HEK293 (cell line): ENCODE measurements around the gene CASP8AP2.

Source experiments
- EGR2 ChIP-seq: fragments of 450-650 bp; formaldehyde crosslinking; IDR thresholded peaks from 2 replicates; pipeline ENCODE4 v1.5.1; 2016; ENCODE audit warnings: low read depth, missing biosample characterization, missing genetic modification characterization
- GLI2 ChIP-seq: fragments of 450-650 bp; formaldehyde crosslinking; IDR thresholded peaks from 2 replicates; pipeline ENCODE4; 2017; ENCODE audit warnings: missing biosample characterization, missing genetic modification characterization, low read depth, borderline replicate concordance
- HIC1 ChIP-seq: fragments of 450-650 bp; formaldehyde crosslinking; IDR thresholded peaks from 2 replicates; pipeline ENCODE4 v1.5.1; 2016; ENCODE audit warnings: missing biosample characterization, missing genetic modification characterization
- IKZF3 ChIP-seq: fragments of 450-650 bp; IDR thresholded peaks from 2 replicates; pipeline ENCODE4 v1.5.0; 2018; ENCODE audit warnings: missing biosample characterization, mild to moderate bottlenecking, missing genetic modification characterization, moderate library complexity
- OVOL3 ChIP-seq: fragments of 450-650 bp; formaldehyde crosslinking; IDR thresholded peaks from 2 replicates; pipeline ENCODE4 v1.5.1; 2016; ENCODE audit warnings: missing biosample characterization, missing genetic modification characterization
- PRDM2 ChIP-seq: fragments of 450-650 bp; formaldehyde crosslinking; IDR thresholded peaks from 2 replicates; pipeline ENCODE4 v1.5.1; 2016; ENCODE audit warnings: missing biosample characterization, missing genetic modification characterization, borderline replicate concordance
- SCRT1 ChIP-seq: fragments of 450-650 bp; formaldehyde crosslinking; IDR thresholded peaks from 2 replicates; pipeline ENCODE4 v1.5.1; 2016; ENCODE audit warnings: missing biosample characterization, missing genetic modification characterization, borderline replicate concordance
- ZBTB1 ChIP-seq: fragments of 450-650 bp; formaldehyde crosslinking; IDR thresholded peaks from 2 replicates; pipeline ENCODE4 v1.5.1; 2016; ENCODE audit warnings: missing biosample characterization, missing genetic modification characterization
- ZNF140 ChIP-seq: fragments of 450-650 bp; formaldehyde crosslinking; IDR thresholded peaks from 2 replicates; pipeline ENCODE4 v1.5.1; 2016; ENCODE audit warnings: missing biosample characterization, missing genetic modification characterization
- ZNF175 ChIP-seq: fragments of 450-650 bp; formaldehyde crosslinking; IDR thresholded peaks from 2 replicates; pipeline ENCODE4 v1.5.1; 2016; ENCODE audit warnings: missing biosample characterization, missing genetic modification characterization
- ZNF274 ChIP-seq, 2 experiments: fragments of 200-500 bp in 1 of 2; fragments of 450-650 bp in 1 of 2; sonication (Bioruptor generic) in 1 of 2; formaldehyde crosslinking in 1 of 2; IDR thresholded peaks; 2 replicates each; pipeline versions ENCODE4 v1.5.1 to v1.6.1; 2014 to 2016; ENCODE audit warnings: borderline replicate concordance in 1 of 2, inconsistent platforms in 1 of 2, low read length in 1 of 2, missing biosample characterization in 1 of 2, missing genetic modification characterization in 1 of 2
- ZNF302 ChIP-seq: fragments of 450-650 bp; formaldehyde crosslinking; IDR thresholded peaks from 2 replicates; pipeline ENCODE4 v1.5.1; 2016; ENCODE audit warnings: missing biosample characterization, missing genetic modification characterization, low read depth
- ZNF341 ChIP-seq: fragments of 450-650 bp; formaldehyde crosslinking; IDR thresholded peaks from 2 replicates; pipeline ENCODE4; 2016; ENCODE audit warnings: low read depth, missing biosample characterization, missing genetic modification characterization
- ZNF449 ChIP-seq: fragments of 450-650 bp; formaldehyde crosslinking; IDR thresholded peaks from 2 replicates; pipeline ENCODE4 v1.5.1; 2017; ENCODE audit warnings: missing biosample characterization, mild to moderate bottlenecking, missing genetic modification characterization, moderate library complexity
- ZNF518A ChIP-seq: fragments of 450-650 bp; formaldehyde crosslinking; conservative IDR thresholded peaks from 2 replicates; pipeline ENCODE4 v1.5.1; 2016; ENCODE audit warnings: low read depth, missing biosample characterization, missing genetic modification characterization
- ZNF560 ChIP-seq: fragments of 450-650 bp; formaldehyde crosslinking; IDR thresholded peaks from 2 replicates; pipeline ENCODE4 v1.5.1; 2017; ENCODE audit warnings: missing biosample characterization, missing genetic modification characterization, borderline replicate concordance
- ZNF571 ChIP-seq: fragments of 450-650 bp; formaldehyde crosslinking; IDR thresholded peaks from 2 replicates; pipeline ENCODE4 v1.5.0; 2017; ENCODE audit warnings: missing biosample characterization, missing genetic modification characterization
- ZNF610 ChIP-seq: fragments of 450-650 bp; formaldehyde crosslinking; IDR thresholded peaks from 2 replicates; pipeline ENCODE4 v1.5.1; 2016; ENCODE audit warnings: missing biosample characterization, missing genetic modification characterization, borderline replicate concordance
- ZNF629 ChIP-seq: fragments of 450-650 bp; formaldehyde crosslinking; IDR thresholded peaks from 2 replicates; pipeline ENCODE4 v1.5.1; 2017; ENCODE audit warnings: missing biosample characterization, missing genetic modification characterization
- ZSCAN16 ChIP-seq: fragments of 450-650 bp; formaldehyde crosslinking; IDR thresholded peaks from 2 replicates; pipeline ENCODE4 v1.5.1; 2016; ENCODE audit warnings: missing biosample characterization, missing genetic modification characterization
- ZSCAN30 ChIP-seq: fragments of 450-650 bp; IDR thresholded peaks from 2 replicates; pipeline ENCODE4 v1.5.1; 2018; ENCODE audit warnings: missing biosample characterization, mild to moderate bottlenecking, missing genetic modification characterization, moderate library complexity
- ZSCAN5A ChIP-seq: fragments of 450-650 bp; formaldehyde crosslinking; IDR thresholded peaks from 2 replicates; pipeline ENCODE4 v1.5.1; 2016; ENCODE audit warnings: missing biosample characterization, missing genetic modification characterization

CASP8AP2 gene

GRCh38 chr6:89819336-89820130, 10.1 kb upstream of the CASP8AP2 start, which contains the start of gene MDN1 (continued):
- TF ChIP-seq PRDM2 (tag by site-specific recombination) (no peak; the same call in 1 of the 2 replicates), OVOL3 (tag by site-specific recombination) (no peak), ZNF610 (no peak; the same call in 1 of the 2 replicates), ZSCAN30 (tag by site-specific recombination) (no peak), EGR2 (tag by site-specific recombination) (peak; percentile 84), ZNF571 (tag by site-specific recombination) (no peak), SCRT1 (tag by site-specific recombination) (no peak), ZNF140 (tag by site-specific recombination) (no peak), ZNF560 (no peak), ZNF302 (no peak), ZNF175 (tag by site-specific recombination) (no peak), HIC1 (peak; percentile 94; the same call in 1 of the 2 replicates), ZBTB1 (tag by site-specific recombination) (no peak), ZNF449 (no peak), GLI2 (tag by site-specific recombination) (no peak), IKZF3 (tag by site-specific recombination) (peak; percentile 72), ZNF341 (tag by site-specific recombination) (peak; percentile 72), ZNF274 (IDR thresholded peaks at IDR 0.05; ENCODE audit: low read length) (no peak), ZNF274 (tag by site-specific recombination; IDR thresholded peaks at IDR 0.05; ENCODE audit: borderline replicate concordance) (no peak), ZNF518A (tag by site-specific recombination) (peak; percentile 93), ZNF629 (tag by site-specific recombination) (peak; percentile 99), ZSCAN5A (tag by site-specific recombination) (no peak; the same call in 1 of the 2 replicates), ZSCAN16 (tag by site-specific recombination) (no peak)
